Measurements from ENCODE around the gene MRFAP1L1.
"Not testable (repeated sequence)": the region's sequence is repeated elsewhere in the genome, so short reads cannot be mapped to it uniquely, and the experiment has no call there.

MRFAP1L1 gene

GRCh38 chr4:6734165-6734786 lies 24.6 kb upstream of the MRFAP1L1 start:
- DNase-seq (ENCODE audit: low spot score), result no peak

- DNase-seq (ENCODE audit: low spot score), result no peak
Measured at GRCh38 chr4:6733358-6734164, 23.9 kb upstream of the MRFAP1L1 start.

DNA sequence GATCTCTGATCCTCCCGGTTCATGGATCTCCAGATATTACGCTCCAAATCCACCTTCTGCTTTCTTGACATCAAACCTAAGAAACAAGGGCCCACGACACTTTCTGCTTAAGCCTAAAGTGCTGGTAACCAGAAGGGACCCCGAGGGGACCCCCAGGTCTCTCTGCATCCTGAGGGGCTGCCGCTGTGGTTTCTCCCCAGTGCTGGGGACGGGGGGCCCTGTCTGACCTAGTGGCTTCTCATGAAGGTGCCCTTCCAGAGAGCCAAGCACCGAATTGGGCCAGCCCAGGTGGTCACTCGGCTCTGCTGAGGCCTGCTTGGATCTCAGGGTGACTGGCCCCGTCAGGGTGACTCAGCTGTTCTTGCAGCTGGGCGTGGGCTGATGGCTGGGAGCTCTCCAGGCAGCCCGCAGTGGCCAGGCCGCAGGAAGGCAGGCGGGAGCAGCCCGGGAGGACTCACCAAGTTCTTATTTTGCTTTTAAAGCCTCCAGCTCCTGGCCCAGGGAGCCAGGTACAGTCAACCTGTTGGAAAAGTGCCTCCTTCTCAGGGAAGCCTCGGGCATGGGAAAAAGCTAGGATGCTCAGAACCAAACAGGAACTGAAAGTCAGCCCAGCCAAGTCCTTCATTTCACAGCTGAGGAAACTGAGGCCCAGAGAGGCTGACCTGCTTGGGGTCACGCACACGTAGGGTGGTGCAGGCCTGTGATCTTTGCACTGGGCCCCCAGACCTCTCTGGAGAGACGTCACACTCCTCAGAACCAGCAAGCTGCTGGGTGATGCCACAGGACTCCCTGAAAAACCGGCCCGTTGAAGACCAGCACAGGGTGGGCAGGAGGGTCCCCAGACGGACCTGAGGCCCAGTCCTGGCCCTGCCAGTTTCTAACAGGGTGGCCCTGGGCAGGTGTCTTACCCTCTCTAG lies 23.0 kb upstream of the MRFAP1L1 start:
- DNase-seq (ENCODE audit: low spot score), result peak; percentile 90

DNA sequence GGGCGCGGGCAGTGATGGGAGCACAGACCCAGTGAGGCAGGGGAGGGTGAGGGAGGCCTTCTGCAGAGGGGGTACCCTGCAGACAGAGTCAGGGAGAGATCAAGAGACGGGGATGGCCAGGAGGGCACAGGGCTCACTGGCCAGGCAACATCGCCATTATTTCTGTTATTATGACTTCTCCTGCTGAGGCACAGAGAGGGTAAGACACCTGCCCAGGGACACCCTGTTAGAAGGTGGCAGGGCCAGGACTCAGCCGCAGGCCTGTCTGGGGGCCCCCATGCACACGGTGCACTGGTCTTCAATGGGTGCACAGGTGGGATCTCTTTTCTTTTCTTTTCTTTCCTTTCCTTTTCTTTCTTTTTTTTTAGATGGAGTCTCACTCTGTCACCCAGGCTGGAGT lies 22.1 kb upstream of the MRFAP1L1 start:
- DNase-seq (ENCODE audit: low spot score), result no peak

- DNase-seq (ENCODE audit: low spot score), result no peak
Measured at GRCh38 chr4:6731318-6731675, 21.6 kb upstream of the MRFAP1L1 start.

DNA sequence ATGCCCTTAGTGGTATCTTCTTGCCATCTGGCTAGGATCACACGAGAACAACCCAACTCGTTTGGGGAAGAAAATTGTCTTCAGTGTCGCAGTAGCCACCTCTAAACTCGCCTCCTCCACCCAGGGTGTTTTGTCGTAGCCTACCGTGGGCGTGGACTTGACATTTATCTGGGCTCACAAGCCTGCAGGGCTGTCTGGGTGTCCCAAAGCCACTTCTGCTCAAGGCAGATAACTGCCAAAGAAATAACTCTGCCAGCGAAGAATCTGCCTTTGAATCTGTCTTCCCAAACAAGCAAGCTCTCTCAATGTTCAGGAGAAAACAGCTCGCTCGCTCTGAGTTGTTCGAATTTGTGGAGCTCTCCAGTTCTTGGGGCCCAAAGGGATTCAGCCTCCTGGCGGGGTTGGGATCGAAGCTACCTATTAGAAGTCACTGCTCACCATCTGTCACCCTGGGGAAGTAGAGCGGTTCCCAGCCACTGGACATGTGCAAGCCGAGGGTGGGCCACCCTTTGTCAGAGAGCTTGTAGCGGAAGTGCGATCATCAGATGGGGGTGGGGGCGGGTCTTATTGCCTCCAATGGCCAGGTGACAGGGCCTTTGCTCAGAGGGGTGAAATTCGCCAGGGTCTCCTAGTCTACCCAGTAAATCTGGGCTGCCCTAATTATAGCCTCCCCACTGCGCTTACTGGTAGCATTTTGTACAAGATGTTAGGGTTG lies 21.1 kb upstream of the MRFAP1L1 start:
- DNase-seq (ENCODE audit: low spot score), result no peak

- no peak for DNase-seq (ENCODE audit: low spot score)
Measured at GRCh38 chr4:6728320-6729029, 18.8 kb upstream of the MRFAP1L1 start.

- DNase-seq (ENCODE audit: low spot score), result no peak
Measured at GRCh38 chr4:6727943-6728250, 18.2 kb upstream of the MRFAP1L1 start.

DNA sequence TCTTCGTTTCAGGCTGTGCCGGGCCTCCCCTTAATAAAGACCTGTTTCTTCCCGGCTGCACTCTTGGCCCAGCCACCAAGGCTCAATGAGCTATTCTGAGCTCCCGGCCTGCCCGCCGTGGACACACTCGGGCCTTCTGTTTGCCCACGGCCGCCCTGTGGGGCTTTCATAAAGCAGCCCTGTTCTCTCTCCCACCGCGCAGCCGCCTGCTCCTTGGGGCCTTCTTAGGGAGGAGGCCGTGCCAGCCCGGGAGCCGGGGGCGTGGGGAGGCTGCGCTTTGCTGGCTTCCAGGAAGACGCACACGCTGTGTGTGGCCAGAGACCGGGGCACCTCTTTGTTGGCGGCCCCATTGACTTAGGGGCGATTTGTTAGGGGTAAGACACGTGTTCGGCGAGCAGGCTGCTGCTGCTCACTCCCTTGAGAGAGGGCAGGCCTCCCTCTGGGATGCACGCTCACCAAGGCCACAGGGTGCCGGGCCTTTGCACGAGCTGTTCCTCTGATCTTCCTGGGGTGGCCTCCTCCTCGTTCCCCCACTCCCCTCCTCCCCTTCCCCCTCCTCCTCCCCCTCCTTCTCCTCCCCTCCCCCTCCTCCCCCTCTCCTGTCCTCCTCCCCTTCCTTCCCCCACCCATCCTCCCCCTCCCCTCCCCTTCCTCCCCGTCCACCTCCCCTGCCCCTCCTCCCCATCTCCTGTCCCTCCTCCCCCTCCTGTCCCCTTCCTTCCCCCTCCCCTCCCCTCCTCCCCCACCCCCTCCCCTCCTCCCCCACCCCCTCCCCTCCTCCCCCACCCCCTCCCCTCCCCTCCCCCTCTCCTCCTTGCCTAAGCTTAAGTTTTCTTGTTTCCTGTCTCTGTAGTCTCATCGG lies 17.6 kb upstream of the MRFAP1L1 start:
- no peak for DNase-seq (ENCODE audit: low spot score)

- DNase-seq (ENCODE audit: low spot score), result not testable (repeated sequence)
Measured at GRCh38 chr4:6725427-6725961, 15.8 kb upstream of the MRFAP1L1 start.

GRCh38 chr4:6724421-6725111 lies 14.9 kb upstream of the MRFAP1L1 start:
- no peak for DNase-seq (ENCODE audit: low spot score)

- no peak for DNase-seq (ENCODE audit: low spot score)
Measured at GRCh38 chr4:6723851-6724250, 14.2 kb upstream of the MRFAP1L1 start.

GRCh38 chr4:6722891-6723290 lies 13.2 kb upstream of the MRFAP1L1 start:
- no peak for DNase-seq (ENCODE audit: low spot score)

DNA sequence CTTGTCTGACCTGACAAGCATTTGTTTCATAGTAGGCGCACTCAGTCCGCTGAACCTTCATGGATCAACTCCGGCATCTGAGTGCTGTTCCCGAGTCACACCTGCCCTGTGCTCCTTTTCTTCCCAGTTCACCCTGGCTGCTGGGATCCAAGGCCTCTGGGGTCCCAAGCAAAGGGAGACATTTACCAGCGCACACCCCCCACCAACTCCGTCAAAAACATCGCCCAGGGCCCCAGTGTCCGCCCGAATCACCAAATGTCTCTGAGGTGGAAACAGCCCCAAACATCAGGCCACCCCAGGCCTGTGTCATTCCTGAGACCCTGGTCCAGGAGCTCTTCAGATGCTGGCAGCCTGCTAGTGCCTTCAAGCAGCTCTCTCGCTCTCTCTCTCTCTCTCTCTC lies 11.5 kb upstream of the MRFAP1L1 start:
- DNase-seq (ENCODE audit: low spot score), result no peak

GRCh38 chr4:6720202-6720699 lies 10.6 kb upstream of the MRFAP1L1 start:
- peak; percentile 93 for DNase-seq (ENCODE audit: low spot score)

GRCh38 chr4:6719611-6720179 lies 10.0 kb upstream of the MRFAP1L1 start:
- no peak for DNase-seq (ENCODE audit: low spot score)

DNA sequence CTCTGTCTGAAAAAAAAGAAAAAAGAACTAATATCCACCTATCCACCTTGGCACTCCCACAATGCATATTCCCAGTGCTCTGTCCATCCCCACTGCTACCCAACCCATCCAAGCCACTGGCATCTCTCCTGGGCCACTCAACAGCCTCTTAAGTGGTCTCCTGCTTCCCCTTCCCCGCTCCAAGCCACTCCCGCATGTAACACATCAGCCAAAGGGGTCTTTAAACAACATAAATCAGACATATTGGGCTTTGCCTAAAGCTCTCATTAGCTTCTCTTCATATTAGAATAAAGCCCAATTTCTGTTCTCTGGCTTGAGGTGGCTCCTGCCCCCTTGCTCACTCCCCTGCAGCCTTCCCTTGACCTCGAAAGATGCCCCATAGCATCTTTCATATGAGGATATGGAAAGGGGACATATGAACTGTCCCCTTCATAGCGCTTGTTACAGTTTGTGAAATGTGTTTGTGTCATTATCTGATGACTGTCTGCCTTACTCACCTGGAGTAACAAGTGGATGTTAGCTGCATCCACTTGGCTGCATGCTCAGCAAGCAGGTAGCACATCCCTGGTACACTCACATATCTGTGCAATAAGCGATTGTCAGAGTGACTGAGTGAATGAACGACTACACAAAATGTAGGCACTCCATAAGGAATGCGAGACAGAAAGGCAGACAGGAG lies 9.4 kb upstream of the MRFAP1L1 start:
- no peak for DNase-seq (ENCODE audit: low spot score)

DNA sequence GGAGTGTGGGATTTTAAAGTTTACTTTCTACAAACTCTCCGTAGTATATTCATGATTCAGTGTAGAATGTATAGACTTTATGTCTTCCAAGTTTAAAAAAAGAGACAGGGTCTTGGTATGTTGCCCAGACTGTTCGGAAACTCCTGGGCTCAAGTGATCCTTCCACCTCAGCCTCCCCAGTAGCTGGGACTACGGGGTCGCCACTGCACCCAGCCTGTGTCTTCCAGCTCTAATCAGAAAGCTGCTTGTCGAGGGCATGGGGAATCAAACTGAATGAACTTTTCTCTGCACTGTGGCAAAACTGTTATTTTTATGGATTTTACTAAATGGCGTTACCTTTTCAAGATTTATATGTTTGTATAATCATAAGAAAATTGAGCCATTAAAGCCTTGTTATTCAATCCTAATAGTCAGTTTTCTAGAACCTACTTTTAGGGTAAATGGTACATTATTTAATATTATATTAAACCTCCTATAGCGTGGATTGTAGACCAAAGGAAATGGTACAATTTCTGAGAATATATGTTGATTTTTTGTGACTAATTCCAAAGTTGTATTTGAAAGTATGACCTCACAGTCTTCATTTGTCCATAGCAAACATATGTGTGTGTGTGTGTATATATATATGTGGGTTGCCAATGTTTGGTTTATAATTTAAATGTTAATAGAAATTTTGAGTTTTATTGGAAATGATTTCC lies 7.4 kb upstream of the MRFAP1L1 start:
- DNase-seq (ENCODE audit: low spot score), result no peak

Data from AG08396 (cell line).